Type B pancreatic cell (in vitro differentiated cells): Measurements from ENCODE around the gene SEC24D. TPM values are rescaled to one million over a fixed set of nuclear protein-coding genes. Genes with fewer than 3 reads are reported as not detected.
"Not testable (repeated sequence)": the region's sequence is repeated elsewhere in the genome, so short reads cannot be mapped to it uniquely, and the experiment has no call there.

Experiments used
- DNase-seq: peaks from one replicate; pipeline ENCODE4 v3.0.0; 2021; ENCODE audit warnings: mixed read lengths; ENCODE audit not compliant: unreplicated experiment; ENCODE audit errors: extremely low spot score
- H3K27ac Mint-ChIP-seq: 2 replicates; pipeline ENCODE4 v1.8.0; 2021; ENCODE audit warnings: mild to moderate bottlenecking, mixed read lengths
- H3K27me3 Mint-ChIP-seq: 2 replicates; pipeline ENCODE4 v1.8.0; 2021; ENCODE audit warnings: mixed read lengths
- H3K36me3 Mint-ChIP-seq: 2 replicates; pipeline ENCODE4 v1.8.0; 2021; ENCODE audit warnings: mixed read lengths
- H3K4me1 Mint-ChIP-seq: one replicate; pipeline ENCODE4 v1.8.0; 2021; ENCODE audit warnings: mixed read lengths; ENCODE audit not compliant: unreplicated experiment
- H3K4me3 Mint-ChIP-seq: 2 replicates; pipeline ENCODE4 v1.8.0; 2021; ENCODE audit warnings: mild to moderate bottlenecking, mixed read lengths
- H3K9me3 Mint-ChIP-seq: 2 replicates; pipeline ENCODE4 v1.8.0; 2021; ENCODE audit warnings: mixed read lengths
- CTCF ChIP-seq: fragments of 200-600 bp; sonication (generic); conservative IDR thresholded peaks from 2 replicates; pipeline ENCODE4 v1.5.0; 2021; ENCODE audit warnings: antibody characterized with exemption, mild to moderate bottlenecking
- total RNA-seq: library from RNA; stranded (reverse); gene quantifications from 2 replicates; pipeline ENCODE4 v1.2.1, GENCODE V29; 2021; ENCODE audit warnings: low replicate concordance

SEC24D gene
- total RNA-seq, 1 donor from 2014 or later = 53.9 TPM

- DNase-seq = no peak
- Mint-ChIP-seq H3K27me3 (no peaks in the 10 kb centered on the region), H3K9me3 (peaks cover 4% of the 10 kb centered on the region), H3K4me3 (no peak overlapping the region), H3K4me1 (no peaks in the 10 kb centered on the region), H3K27ac (no peak overlapping the region), H3K36me3 (no peaks in the 10 kb centered on the region)
- TF ChIP-seq CTCF = no peak
Observed at GRCh38 chr4:118879409-118879808, 43.5 kb upstream of the SEC24D start.

GRCh38 chr4:118878507-118878906 lies 42.6 kb upstream of the SEC24D start:
- not testable (repeated sequence) for H3K4me3 Mint-ChIP-seq, H3K27me3 Mint-ChIP-seq, H3K27ac Mint-ChIP-seq, H3K36me3 Mint-ChIP-seq, DNase-seq, H3K4me1 Mint-ChIP-seq, H3K9me3 Mint-ChIP-seq

- peaks cover 4% of the 10 kb centered on the region for H3K9me3 Mint-ChIP-seq
- no peak overlapping the region for H3K4me3 Mint-ChIP-seq
- DNase-seq = no peak
- H3K36me3 Mint-ChIP-seq = no peaks in the 10 kb centered on the region
- no peaks in the 10 kb centered on the region for H3K4me1 Mint-ChIP-seq
- no peaks in the 10 kb centered on the region for H3K27me3 Mint-ChIP-seq
- no peak overlapping the region for H3K27ac Mint-ChIP-seq
- no peak for TF ChIP-seq CTCF
Observed at GRCh38 chr4:118877797-118878196, 41.9 kb upstream of the SEC24D start.

- H3K4me1 Mint-ChIP-seq = peaks cover 13% of the 10 kb centered on the region
- H3K27me3 Mint-ChIP-seq = no peaks in the 10 kb centered on the region
- TF ChIP-seq CTCF = no peak
- H3K36me3 Mint-ChIP-seq = no peaks in the 10 kb centered on the region
- no peak for DNase-seq
- no peak overlapping the region for H3K27ac Mint-ChIP-seq
- H3K4me3 Mint-ChIP-seq = no peak overlapping the region
- no peaks in the 10 kb centered on the region for H3K9me3 Mint-ChIP-seq
Observed at GRCh38 chr4:118872181-118872580, 36.3 kb upstream of the SEC24D start.

GRCh38 chr4:118869808-118870342 lies 33.9 kb upstream of the SEC24D start:
- peaks cover 13% of the 10 kb centered on the region for H3K4me1 Mint-ChIP-seq
- H3K27me3 Mint-ChIP-seq = no peaks in the 10 kb centered on the region
- DNase-seq = no peak
- no peaks in the 10 kb centered on the region for H3K36me3 Mint-ChIP-seq
- peak overlapping the region; percentile 23 for H3K4me3 Mint-ChIP-seq
- peak overlapping the region; percentile 54 for H3K27ac Mint-ChIP-seq
- TF ChIP-seq CTCF = no peak
- no peaks in the 10 kb centered on the region for H3K9me3 Mint-ChIP-seq

GRCh38 chr4:118867311-118868067 lies 31.6 kb upstream of the SEC24D start:
- no peak overlapping the region for H3K4me3 Mint-ChIP-seq
- DNase-seq = no peak
- H3K9me3 Mint-ChIP-seq = no peaks in the 10 kb centered on the region
- no peaks in the 10 kb centered on the region for H3K36me3 Mint-ChIP-seq
- TF ChIP-seq CTCF = no peak
- H3K27me3 Mint-ChIP-seq = no peaks in the 10 kb centered on the region
- H3K27ac Mint-ChIP-seq = no peak overlapping the region
- peaks cover 13% of the 10 kb centered on the region for H3K4me1 Mint-ChIP-seq
